GM12892 (cell line): ENCODE data around the gene TSC22D4.

Source experiments
- POLR2A ChIP-seq: IDR thresholded peaks from 2 replicates; pipeline ENCODE4 v1.6.1; 2011; ENCODE audit warnings: low read depth, low read length, control low read depth
- POLR2AphosphoS5 ChIP-seq: IDR thresholded peaks from 2 replicates; pipeline ENCODE4 v1.6.1; 2011; ENCODE audit warnings: low read depth, low read length, control low read depth

DNA sequence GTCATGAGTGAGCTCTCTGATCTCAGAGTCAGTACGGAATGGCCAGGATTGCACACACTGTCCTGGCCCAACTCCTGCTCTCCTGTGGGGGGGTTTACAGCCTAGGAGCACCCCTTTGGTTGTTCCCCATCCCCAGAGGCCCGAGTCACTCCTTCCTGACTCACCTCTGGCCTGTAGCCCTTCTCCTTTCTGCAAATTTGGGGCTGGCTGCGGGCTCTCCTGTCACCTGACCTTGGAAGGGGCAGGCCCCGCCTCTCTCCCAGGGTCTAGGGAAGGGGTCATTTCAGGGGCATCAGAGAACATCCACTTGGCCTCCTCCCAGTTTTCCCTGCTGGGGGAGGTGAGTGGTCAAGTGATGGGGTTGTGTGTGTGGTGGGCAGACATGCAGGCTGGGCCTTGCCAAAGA lies 6.5 kb upstream of the TSC22D4 start:
- TF ChIP-seq POLR2AphosphoS5 (no peak), POLR2A (no peak)
